Measurements from ENCODE around the gene RIPK1. TPM values are rescaled to one million over a fixed set of nuclear protein-coding genes. Genes with fewer than 3 reads are reported as not detected.
A peak's percentile ranks its signal among the peaks of the same experiment; 100 is the strongest.

Gene RIPK1
- total and polyA plus RNA-seq, 9 of the 15 experiments (the other 6 are each of a cell fraction or from before 2014, with no cell fraction given): 3.8 to 24.9 (median 17.7) TPM

DNA sequence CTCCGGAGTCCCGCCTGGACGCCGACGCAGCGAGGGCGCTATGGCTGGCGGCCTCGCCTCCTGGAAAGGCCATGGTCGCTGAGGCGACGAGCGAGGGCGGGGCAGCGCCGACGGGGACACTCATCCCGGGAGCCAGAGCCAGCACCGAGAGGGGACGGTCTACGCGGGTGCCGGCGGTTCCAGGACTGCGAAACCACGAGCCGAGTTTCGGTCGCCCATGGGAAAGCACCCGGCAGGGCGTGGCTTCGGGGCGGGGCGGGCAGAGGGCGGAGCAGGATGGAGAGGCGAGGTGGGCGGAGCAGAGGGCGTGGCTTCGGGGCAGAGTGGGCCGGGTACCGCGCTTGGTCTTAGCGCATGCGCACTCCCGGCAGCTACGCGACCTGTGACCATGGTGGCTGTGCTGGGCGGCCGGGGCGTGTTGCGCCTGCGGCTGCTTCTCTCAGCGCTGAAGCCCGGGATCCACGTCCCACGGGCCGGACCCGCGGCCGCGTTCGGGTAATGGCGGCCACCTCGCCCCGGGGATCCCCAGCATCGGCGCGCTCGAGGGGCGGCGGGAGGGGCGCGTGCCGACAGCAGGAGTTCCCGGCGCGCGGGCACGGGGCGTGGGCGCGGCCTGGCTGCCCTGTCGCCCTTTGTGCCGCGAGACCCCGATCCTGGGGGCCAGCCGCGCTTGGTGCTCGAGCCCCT lies 50.2 kb downstream of the RIPK1 start, which contains the start of gene BPHL:
BPHL (plus strand) TSS at position 359 of the 687 bp plus-strand sequence; CDS start at position 389, 30 bp downstream.
- peak within 1 kb of the TSS; percentile 76 for H3K4me3 ChIP-seq
- BruUV-seq (replicated peaks): no TSS peak
- H3K36me3 ChIP-seq (ENCODE audit: control insufficient read depth, insufficient read depth, low read length): peaks cover 16% of the 10 kb centered on the region; the same call in 2 of the 3 replicates
- DNase-seq (ENCODE audit: extremely low read depth in 1 of 4, low spot score in 3 of 4) (peak; percentile 97 to 100 (median 100)), ATAC-seq (peak; percentile 95), FAIRE-seq (peak; percentile 93)
- H2AFZ ChIP-seq (ENCODE audit: low read depth, low read length): peak within 1 kb of the TSS; percentile 98
- no peaks in the 10 kb centered on the region for H3K9me1 ChIP-seq (ENCODE audit: control insufficient read depth, insufficient read depth, low read length)
- peak within 1 kb of the TSS; percentile 85 to 97 for H3K9ac ChIP-seq (ENCODE audit: insufficient read depth in 1 of 2, low read depth in 2 of 2, low read length in 2 of 2)
- peaks cover 9% of the 10 kb centered on the region; the same call in 2 of the 3 replicates for H3K79me2 ChIP-seq (ENCODE audit: control insufficient read depth, insufficient read depth, low read length)
- H3K27ac ChIP-seq (ENCODE audit: extremely low read depth, low read depth, low read length): peak within 1 kb of the TSS; percentile 86
- under 1% methylated on average over 87 of the region's 89 CpGs for WGBS (ENCODE audit: insufficient coverage, low coverage, missing lambda C conversion rate)
- intact Hi-C loops (cut with micrococcal nuclease) (loop anchor here (2.0 to 5.0 kb wide), 2 partner anchors 50 to 121 kb away; partner anchors contain the start of genes NQO2 and RIPK1), in situ Hi-C loops (cut with MboI) (no loop called here)
- no peaks in the 10 kb centered on the region for H3K27me3 ChIP-seq (ENCODE audit: control insufficient read depth in 2 of 2, insufficient read depth in 2 of 2, low read length in 2 of 2)
- no peaks in the 10 kb centered on the region; the same call in 1 of the 2 replicates for H4K20me1 ChIP-seq (replicated peaks; ENCODE audit: control insufficient read depth, insufficient read depth, low read length)
- H3K4me1 ChIP-seq (replicated peaks in 1 of 2; ENCODE audit: control insufficient read depth in 2 of 2, insufficient read depth in 2 of 2, low read length in 2 of 2): peaks cover 8 to 15% of the 10 kb centered on the region in 2 experiments; a peak in 4 of 5 replicates
- H3K4me2 ChIP-seq (ENCODE audit: insufficient read depth, low read length): peak within 1 kb of the TSS; percentile 98
- ChIA-PET CTCF (ENCODE audit: low intra/inter-chr PET ratio) (no interaction called here), POLR2A (interaction anchor here (0.6 to 1.4 kb wide), 3 partner anchors 9 to 97 kb away, joined by 3 to 6 read pairs (median 3); no protein-coding TSS in a partner anchor)
- no peaks in the 10 kb centered on the region for H3K9me3 ChIP-seq (replicated peaks; ENCODE audit: control insufficient read depth, insufficient read depth, low read depth, low read length)
- TF ChIP-seq NFIX (CRISPR knock-in tag; IDR thresholded peaks at IDR 0.05; ENCODE audit: low read depth): no peak
- no peak for TF ChIP-seq BDP1 (IDR thresholded peaks at IDR 0.05; ENCODE audit: insufficient read depth, insufficient read length)
- no peak for TF ChIP-seq SP2 (IDR thresholded peaks at IDR 0.05; ENCODE audit: extremely low read depth, low read depth, low read length, poor library complexity, severe bottlenecking)
- no peak for TF ChIP-seq SMARCB1 (IDR thresholded peaks at IDR 0.05; ENCODE audit: insufficient read length, low read depth)
- TF ChIP-seq RBM34 (IDR thresholded peaks at IDR 0.05; ENCODE audit: borderline replicate concordance, insufficient read depth, low read length): no peak
- TF ChIP-seq NCOR1 (IDR thresholded peaks at IDR 0.05): no peak
- TF ChIP-seq STAT5A (IDR thresholded peaks at IDR 0.05; ENCODE audit: borderline replicate concordance, low read length): no peak
- no peak for TF ChIP-seq PHTF2 (CRISPR knock-in tag; IDR thresholded peaks at IDR 0.05)
- TF ChIP-seq ILF3 (IDR thresholded peaks at IDR 0.05; ENCODE audit: borderline replicate concordance): no peak; the same call in 1 of the 2 replicates
- TF ChIP-seq, protein P1, sequence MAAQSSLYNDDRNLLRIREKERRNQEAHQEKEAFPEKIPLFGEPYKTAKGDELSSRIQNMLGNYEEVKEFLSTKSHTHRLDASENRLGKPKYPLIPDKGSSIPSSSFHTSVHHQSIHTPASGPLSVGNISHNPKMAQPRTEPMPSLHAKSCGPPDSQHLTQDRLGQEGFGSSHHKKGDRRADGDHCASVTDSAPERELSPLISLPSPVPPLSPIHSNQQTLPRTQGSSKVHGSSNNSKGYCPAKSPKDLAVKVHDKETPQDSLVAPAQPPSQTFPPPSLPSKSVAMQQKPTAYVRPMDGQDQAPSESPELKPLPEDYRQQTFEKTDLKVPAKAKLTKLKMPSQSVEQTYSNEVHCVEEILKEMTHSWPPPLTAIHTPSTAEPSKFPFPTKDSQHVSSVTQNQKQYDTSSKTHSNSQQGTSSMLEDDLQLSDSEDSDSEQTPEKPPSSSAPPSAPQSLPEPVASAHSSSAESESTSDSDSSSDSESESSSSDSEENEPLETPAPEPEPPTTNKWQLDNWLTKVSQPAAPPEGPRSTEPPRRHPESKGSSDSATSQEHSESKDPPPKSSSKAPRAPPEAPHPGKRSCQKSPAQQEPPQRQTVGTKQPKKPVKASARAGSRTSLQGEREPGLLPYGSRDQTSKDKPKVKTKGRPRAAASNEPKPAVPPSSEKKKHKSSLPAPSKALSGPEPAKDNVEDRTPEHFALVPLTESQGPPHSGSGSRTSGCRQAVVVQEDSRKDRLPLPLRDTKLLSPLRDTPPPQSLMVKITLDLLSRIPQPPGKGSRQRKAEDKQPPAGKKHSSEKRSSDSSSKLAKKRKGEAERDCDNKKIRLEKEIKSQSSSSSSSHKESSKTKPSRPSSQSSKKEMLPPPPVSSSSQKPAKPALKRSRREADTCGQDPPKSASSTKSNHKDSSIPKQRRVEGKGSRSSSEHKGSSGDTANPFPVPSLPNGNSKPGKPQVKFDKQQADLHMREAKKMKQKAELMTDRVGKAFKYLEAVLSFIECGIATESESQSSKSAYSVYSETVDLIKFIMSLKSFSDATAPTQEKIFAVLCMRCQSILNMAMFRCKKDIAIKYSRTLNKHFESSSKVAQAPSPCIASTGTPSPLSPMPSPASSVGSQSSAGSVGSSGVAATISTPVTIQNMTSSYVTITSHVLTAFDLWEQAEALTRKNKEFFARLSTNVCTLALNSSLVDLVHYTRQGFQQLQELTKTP (IDR thresholded peaks at IDR 0.05; ENCODE audit: low read depth in 1 of 2, partially characterized antibody in 2 of 2): no peak
- TF ChIP-seq, protein P2, sequence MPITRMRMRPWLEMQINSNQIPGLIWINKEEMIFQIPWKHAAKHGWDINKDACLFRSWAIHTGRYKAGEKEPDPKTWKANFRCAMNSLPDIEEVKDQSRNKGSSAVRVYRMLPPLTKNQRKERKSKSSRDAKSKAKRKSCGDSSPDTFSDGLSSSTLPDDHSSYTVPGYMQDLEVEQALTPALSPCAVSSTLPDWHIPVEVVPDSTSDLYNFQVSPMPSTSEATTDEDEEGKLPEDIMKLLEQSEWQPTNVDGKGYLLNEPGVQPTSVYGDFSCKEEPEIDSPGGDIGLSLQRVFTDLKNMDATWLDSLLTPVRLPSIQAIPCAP (CRISPR knock-in tag; IDR thresholded peaks at IDR 0.05; ENCODE audit: borderline replicate concordance): no peak
- peak; percentile 24; the same call in 1 of the 2 replicates for TF ChIP-seq NFIC (IDR thresholded peaks at IDR 0.05)
- TF ChIP-seq HDAC6 (IDR thresholded peaks at IDR 0.05; ENCODE audit: low read depth, low read length): no peak
- TF ChIP-seq KLF1 (tag; IDR thresholded peaks at IDR 0.05): peak; percentile 80; the same call in 1 of the 2 replicates
- TF ChIP-seq VEZF1 (CRISPR knock-in tag; IDR thresholded peaks at IDR 0.05): peak; percentile 62
